GM13976 (cell line): ENCODE results near the gene PIEZO2.

Experiments used
- DNase-seq: peaks from one replicate; pipeline ENCODE4 v3.0.0; 2012; ENCODE audit warnings: low spot score
- in situ Hi-C: fragments of 300-500 bp; cut with MboI; formaldehyde crosslinking; loops from one replicate; pipeline ENCODE4 v1.12.0; 2022; ENCODE audit warnings: low sequenced_read_pairs, mixed read lengths, inconsistent platforms; ENCODE audit not compliant: unreplicated experiment
- TF ChIP-seq, protein P1 (sequence below): IDR thresholded peaks from 2 replicates; pipeline ENCODE4 v1.5.1; 2012; ENCODE audit warnings: borderline replicate concordance, mild to moderate bottlenecking; ENCODE audit not compliant: insufficient read depth; ENCODE audit errors: extremely low read depth, missing control alignments, control extremely low read depth

Gene PIEZO2

DNA sequence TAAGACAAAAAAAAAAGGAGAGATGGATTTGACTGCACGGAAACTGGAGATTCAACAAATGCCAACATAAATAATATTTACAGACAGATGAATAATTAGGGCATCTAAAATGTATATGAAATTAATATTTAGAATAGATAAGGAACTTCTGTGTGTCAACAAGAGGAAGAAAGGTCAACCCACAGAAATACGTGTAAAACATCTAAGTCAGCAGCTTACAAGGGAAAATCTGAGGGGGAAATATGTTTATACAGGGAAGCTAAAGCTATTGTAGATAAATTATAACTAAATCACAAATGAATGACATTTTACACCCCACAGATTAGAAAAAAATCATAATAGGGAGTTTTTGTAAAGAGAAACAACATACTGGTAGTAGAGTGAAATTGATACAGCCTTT lies 159.9 kb downstream of the PIEZO2 start:
- no peak for DNase-seq
- TF ChIP-seq, protein P1, sequence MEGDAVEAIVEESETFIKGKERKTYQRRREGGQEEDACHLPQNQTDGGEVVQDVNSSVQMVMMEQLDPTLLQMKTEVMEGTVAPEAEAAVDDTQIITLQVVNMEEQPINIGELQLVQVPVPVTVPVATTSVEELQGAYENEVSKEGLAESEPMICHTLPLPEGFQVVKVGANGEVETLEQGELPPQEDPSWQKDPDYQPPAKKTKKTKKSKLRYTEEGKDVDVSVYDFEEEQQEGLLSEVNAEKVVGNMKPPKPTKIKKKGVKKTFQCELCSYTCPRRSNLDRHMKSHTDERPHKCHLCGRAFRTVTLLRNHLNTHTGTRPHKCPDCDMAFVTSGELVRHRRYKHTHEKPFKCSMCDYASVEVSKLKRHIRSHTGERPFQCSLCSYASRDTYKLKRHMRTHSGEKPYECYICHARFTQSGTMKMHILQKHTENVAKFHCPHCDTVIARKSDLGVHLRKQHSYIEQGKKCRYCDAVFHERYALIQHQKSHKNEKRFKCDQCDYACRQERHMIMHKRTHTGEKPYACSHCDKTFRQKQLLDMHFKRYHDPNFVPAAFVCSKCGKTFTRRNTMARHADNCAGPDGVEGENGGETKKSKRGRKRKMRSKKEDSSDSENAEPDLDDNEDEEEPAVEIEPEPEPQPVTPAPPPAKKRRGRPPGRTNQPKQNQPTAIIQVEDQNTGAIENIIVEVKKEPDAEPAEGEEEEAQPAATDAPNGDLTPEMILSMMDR: no peak
- in situ Hi-C loops: no loop called here

DNA sequence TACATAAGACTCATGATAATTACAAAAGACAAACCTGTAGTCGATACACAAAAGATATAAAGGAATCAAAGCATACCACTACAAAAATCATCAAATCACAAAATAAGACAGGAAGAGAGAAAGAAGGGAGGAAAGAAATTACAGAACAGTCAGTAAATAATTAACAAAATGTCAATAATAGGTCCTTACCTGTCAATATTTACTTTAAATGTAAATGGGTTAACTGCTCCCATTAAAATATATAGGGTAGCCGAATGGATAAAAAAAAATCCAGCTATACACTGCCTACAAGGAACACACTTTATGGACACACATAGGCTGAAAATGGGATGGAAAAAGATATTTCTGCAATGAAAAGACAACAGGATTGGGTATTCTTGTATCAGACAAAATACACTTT lies 163.7 kb downstream of the PIEZO2 start:
- in situ Hi-C loops: no loop called here
- no peak for DNase-seq
- TF ChIP-seq, protein P1: no peak

DNA sequence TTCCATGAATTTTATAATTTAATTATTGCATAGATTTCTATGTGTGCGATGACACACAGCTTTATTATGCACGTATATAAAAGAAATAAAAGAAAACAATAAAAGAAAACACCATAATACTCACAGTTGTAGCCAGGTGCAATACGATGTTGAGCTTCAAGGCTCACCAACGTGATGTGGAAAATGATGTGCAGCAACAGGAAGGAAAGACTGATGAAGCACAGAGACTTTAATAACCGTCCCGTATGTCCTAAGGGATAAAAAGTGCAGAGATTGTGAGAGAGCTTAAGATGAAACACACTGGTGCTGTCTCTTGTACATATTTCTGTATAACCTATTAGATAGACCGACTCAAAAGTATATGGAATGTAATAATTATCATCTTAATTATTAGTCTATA lies 170.0 kb downstream of the PIEZO2 start:
- no peak for DNase-seq
- in situ Hi-C loops: no loop called here
- TF ChIP-seq, protein P1: no peak

DNA sequence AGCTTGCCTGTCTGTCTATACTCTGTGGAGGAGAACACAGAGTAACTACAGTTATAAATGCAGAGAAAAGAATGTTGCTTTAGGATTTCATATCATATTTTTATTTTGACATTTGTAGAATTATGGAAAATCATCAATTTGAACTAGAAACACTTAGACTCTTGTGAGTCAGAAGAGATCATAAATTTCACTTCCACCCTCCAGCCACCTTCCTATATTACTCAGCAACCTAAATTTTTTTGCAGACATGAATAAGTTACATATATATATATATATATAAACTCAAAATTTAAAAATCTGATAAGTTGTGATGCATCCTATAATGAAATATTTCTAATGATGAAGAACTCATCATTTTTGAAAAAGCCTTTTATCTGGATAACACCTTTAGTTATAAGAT lies 172.3 kb downstream of the PIEZO2 start:
- TF ChIP-seq, protein P1: no peak
- in situ Hi-C loops: no loop called here
- DNase-seq: no peak

DNA sequence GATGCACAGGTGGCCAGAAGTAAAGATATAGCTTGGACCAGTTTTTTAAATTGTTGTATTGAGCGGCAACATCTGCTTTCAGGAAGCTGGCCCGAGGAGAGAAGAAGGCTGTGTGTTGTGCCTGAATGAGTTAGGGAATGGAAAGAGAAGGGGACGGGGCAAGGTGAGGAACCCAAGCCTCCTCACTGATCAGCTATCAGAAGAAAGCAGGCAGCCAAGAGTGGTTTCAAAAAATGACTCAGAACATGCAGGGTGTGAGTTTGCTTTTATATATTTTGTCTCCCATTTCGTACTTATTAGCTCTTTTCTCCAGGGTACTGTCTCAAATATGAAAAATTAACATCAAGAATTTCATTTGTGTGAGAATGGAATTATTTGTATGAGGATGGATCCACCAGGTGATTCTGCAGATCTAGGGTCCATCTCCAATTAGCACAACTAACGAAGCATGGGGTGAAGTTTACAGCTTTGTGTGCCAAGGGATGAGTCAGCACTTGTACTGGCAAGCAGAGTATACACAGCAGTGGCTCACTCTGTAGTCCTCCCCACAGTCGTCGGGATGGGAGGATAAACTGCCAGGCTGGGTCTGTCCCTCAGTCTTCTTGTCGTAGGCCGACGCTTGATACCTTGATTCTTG lies 175.7 kb downstream of the PIEZO2 start:
- in situ Hi-C loops: no loop called here
- TF ChIP-seq, protein P1: no peak
- DNase-seq: no peak

DNA sequence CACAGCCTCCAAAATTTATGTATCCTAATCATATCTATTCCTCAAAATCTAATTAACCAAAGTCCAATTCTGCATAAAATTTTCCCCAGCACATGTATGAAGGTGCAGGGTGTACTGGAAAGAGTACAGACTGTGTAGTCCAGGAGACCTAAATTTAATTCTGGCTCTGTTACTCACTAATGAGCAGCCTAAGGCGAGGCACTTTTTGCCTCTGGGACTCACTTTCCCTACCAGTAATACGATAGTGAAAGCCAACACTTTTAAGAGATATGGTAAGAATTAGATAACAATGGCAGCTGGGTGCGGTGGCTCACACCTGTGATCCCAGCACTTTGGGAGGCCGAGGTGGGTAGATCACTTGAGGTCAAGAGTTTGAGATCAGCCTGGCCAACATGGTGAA lies 177.7 kb downstream of the PIEZO2 start:
- in situ Hi-C loops: no loop called here
- TF ChIP-seq, protein P1: no peak
- no peak for DNase-seq

DNA sequence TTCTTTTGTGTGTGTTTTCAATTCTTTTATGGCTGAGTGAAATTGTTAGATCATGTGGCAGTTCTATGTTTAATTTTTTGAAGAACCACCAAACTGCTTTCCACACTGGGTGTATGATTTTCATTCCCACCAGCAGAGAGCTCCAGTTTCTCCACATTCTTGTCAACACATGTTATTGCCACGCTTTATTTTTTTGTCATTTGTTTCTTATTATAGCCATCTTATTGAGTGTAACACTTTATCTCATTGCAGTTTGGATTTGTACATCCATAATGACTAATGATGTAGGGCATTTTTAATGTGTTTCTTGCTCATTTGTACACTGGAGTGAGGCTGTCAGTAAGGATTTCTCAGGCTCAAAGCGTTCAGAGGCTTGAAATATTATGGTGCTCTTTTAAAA lies 184.2 kb downstream of the PIEZO2 start:
- TF ChIP-seq, protein P1: no peak
- in situ Hi-C loops: no loop called here
- DNase-seq: no peak
